Esophagus muscularis mucosa (tissue), 4 donors: Measurements from ENCODE around the gene TDRD7. TPM values are rescaled to one million over a fixed set of nuclear protein-coding genes. Genes with fewer than 3 reads are reported as not detected.

Experiments used
- DNase-seq: peaks from one replicate; pipeline ENCODE4 v3.0.0-alpha.2; 2017; ENCODE audit errors: extremely low spot score
- H3K27ac ChIP-seq, 4 donors: fragments of 200-600 bp; sonication (generic); replicated peaks in 1 of 4; 1 replicate in 3 of 4; 2 replicates in 1 of 4; pipeline ENCODE4 v1.5.1; 2016 to 2019; ENCODE audit warnings: mild to moderate bottlenecking in 1 of 4
- H3K27me3 ChIP-seq, 4 donors: fragments of 200-600 bp; sonication (generic); one replicate each; pipeline versions ENCODE4 v1.5.1 to v1.6.0; 2016 to 2019
- H3K36me3 ChIP-seq, 4 donors: fragments of 200-600 bp; sonication (generic); one replicate each; pipeline ENCODE4 v1.5.1; 2016 to 2019
- H3K4me1 ChIP-seq, 4 donors: fragments of 200-600 bp; sonication (generic); one replicate each; pipeline ENCODE4 v1.5.1; 2016 to 2019
- H3K4me3 ChIP-seq, 4 donors: fragments of 200-600 bp; sonication (generic); 1 replicate in 2 of 4; 2 replicates in 2 of 4; pipeline ENCODE4 v1.5.1; 2016 to 2019; ENCODE audit warnings: mild to moderate bottlenecking in 4 of 4, moderate library complexity in 1 of 4
- H3K9me3 ChIP-seq, 4 donors: fragments of 200-600 bp; sonication (generic); 1 replicate in 3 of 4; 2 replicates in 1 of 4; pipeline ENCODE4 v1.5.1; 2016 to 2019
- CTCF ChIP-seq, 3 experiments: fragments of 200-600 bp in 2 of 3; fragments of 450-650 bp in 1 of 3; sonication (generic) in 2 of 3; IDR thresholded peaks; one replicate each; pipeline ENCODE4 v1.5.1; 2017 to 2019; ENCODE audit warnings: antibody characterized with exemption in 3 of 3, mild to moderate bottlenecking in 2 of 3, moderate library complexity in 1 of 3
- EP300 ChIP-seq: sonication (generic); formaldehyde crosslinking; IDR thresholded peaks from one replicate; pipeline ENCODE4 v1.6.1; 2017; ENCODE audit warnings: antibody characterized with exemption
- POLR2A ChIP-seq: fragments of 450-650 bp; IDR thresholded peaks from one replicate; pipeline ENCODE4 v1.6.1; 2017; ENCODE audit warnings: antibody characterized with exemption, moderate library complexity, mild to moderate bottlenecking, low read depth
- POLR2AphosphoS5 ChIP-seq, 2 donors: sonication (generic); formaldehyde crosslinking; IDR thresholded peaks; one replicate each; pipeline ENCODE4 v1.6.1; 2017; ENCODE audit warnings: antibody characterized with exemption in 2 of 2
- WGBS: methylation state at CpG from one replicate; pipeline ENCODE4 v1.1.5; 2018; 5-methylcytosine and 5-hydroxymethylcytosine counted together
- intact Hi-C: fragments of 100-400 bp; cut with DNase I; formaldehyde crosslinking; loops from one replicate; pipeline ENCODE4 v1.15.1; 2023
- total RNA-seq, 4 donors: library from RNA; depleted of rRNA; stranded (reverse); fragments of >200 nt; gene quantifications; one replicate each; pipeline versions ENCODE4 v1.1.0 to v1.2.1, GENCODE V29; 2016

The TDRD7 gene
- total RNA-seq, 4 donors from 2014 or later, result 15.4 to 22.9 (median 16.4) TPM

GRCh38 chr9:97398999-97399758 is 12.7 kb upstream of the TDRD7 start:
- Histone ChIP-seq H3K9me3 (peaks cover 0 to 17% (median 15%) of the 10 kb centered on the region in 4 donors), H3K4me3 (no peak overlapping the region), H3K36me3 (no peaks in the 10 kb centered on the region), H3K27me3 (no peaks in the 10 kb centered on the region), H3K4me1 (peaks cover 0 to 8% (median 2%) of the 10 kb centered on the region in 4 donors), H3K27ac (no peak overlapping the region)
- no peak for DNase-seq
- TF ChIP-seq POLR2AphosphoS5 (IDR thresholded peaks at IDR 0.05) (no peak), CTCF (IDR thresholded peaks at IDR 0.05) (peak; percentile 84 to 93 (median 85))
- 59% methylated on average over 9 of the region's 20 CpGs for WGBS
- intact Hi-C loops, result loop anchor here (5.0 kb wide), 1 partner anchor 537 kb away; no protein-coding TSS in a partner anchor

- H3K4me3 ChIP-seq, result no peak overlapping the region
- intact Hi-C loops, result no loop called here
- peaks cover 0 to 25% (median 19%) of the 10 kb centered on the region in 4 donors for H3K9me3 ChIP-seq
- H3K27me3 ChIP-seq, result no peaks in the 10 kb centered on the region
- H3K27ac ChIP-seq, result no peak overlapping the region
- TF ChIP-seq CTCF (IDR thresholded peaks at IDR 0.05), result no peak
- no peak for TF ChIP-seq POLR2AphosphoS5 (IDR thresholded peaks at IDR 0.05)
- TF ChIP-seq POLR2A, result no peak
- no peak for TF ChIP-seq EP300
- DNase-seq, result no peak
- peaks cover 0 to 7% (median 2%) of the 10 kb centered on the region in 4 donors for H3K4me1 ChIP-seq
- WGBS, result 95% methylated on average over 4 of the region's 4 CpGs
- no peaks in the 10 kb centered on the region for H3K36me3 ChIP-seq
These were observed 8.1 kb upstream of the TDRD7 start for GRCh38 chr9:97403746-97404316.

GRCh38 chr9:97405551-97405950 is 6.3 kb upstream of the TDRD7 start:
- no peak overlapping the region for H3K4me3 ChIP-seq
- no peaks in the 10 kb centered on the region for H3K4me1 ChIP-seq
- H3K27me3 ChIP-seq, result no peaks in the 10 kb centered on the region
- DNase-seq, result no peak
- 56% methylated on average over 2 of the region's 2 CpGs for WGBS
- no peaks in the 10 kb centered on the region for H3K36me3 ChIP-seq
- no peak overlapping the region for H3K27ac ChIP-seq
- H3K9me3 ChIP-seq, result peaks cover 0 to 25% (median 19%) of the 10 kb centered on the region in 4 donors
- intact Hi-C loops, result no loop called here
- TF ChIP-seq POLR2AphosphoS5 (IDR thresholded peaks at IDR 0.05) (no peak), CTCF (IDR thresholded peaks at IDR 0.05) (no peak), EP300 (no peak), POLR2A (no peak)

GRCh38 chr9:97406620-97407177 is 5.2 kb upstream of the TDRD7 start:
- 69% methylated on average over 3 of the region's 3 CpGs for WGBS
- H3K4me1 ChIP-seq, result peaks cover 0 to 4% (median 4%) of the 10 kb centered on the region in 4 donors
- TF ChIP-seq CTCF (IDR thresholded peaks at IDR 0.05) (no peak), POLR2AphosphoS5 (IDR thresholded peaks at IDR 0.05) (no peak)
- DNase-seq, result no peak
- no peaks in the 10 kb centered on the region for H3K36me3 ChIP-seq
- intact Hi-C loops, result no loop called here
- H3K4me3 ChIP-seq, result no peak overlapping the region
- no peak overlapping the region for H3K27ac ChIP-seq
- no peaks in the 10 kb centered on the region for H3K27me3 ChIP-seq
- peaks cover 0 to 25% (median 19%) of the 10 kb centered on the region in 4 donors for H3K9me3 ChIP-seq
